Panc1 (cell line): ENCODE results near the gene SUMO1. TPM values are rescaled to one million over a fixed set of nuclear protein-coding genes. Genes with fewer than 3 reads are reported as not detected.

Experiments
- ATAC-seq: fragments of 200-7000 bp; cut with Tn5 transposase; 2 replicates; pipeline ENCODE4 v1.9.1; 2020; ENCODE audit warnings: mild to moderate bottlenecking, moderate library complexity
- BruUV-seq: library from RNA; stranded (reverse); fragments of 400-500 nt; replicated peaks from 2 replicates; lab custom pipeline; 2021; lab: Mats Ljungman, UMichigan
- CTCF ChIA-PET: fragments of 300-600 bp; sonication (Branson Sonifier 250); formaldehyde crosslinking; loops from one replicate; lab custom pipeline; 2022; ENCODE audit warnings: antibody characterized with exemption; lab: Charles Lee
- POLR2A ChIA-PET: fragments of 300-600 bp; sonication (Branson Sonifier 250); formaldehyde crosslinking; loops from one replicate; lab custom pipeline; 2022; ENCODE audit warnings: antibody characterized with exemption; lab: Charles Lee
- DNase-seq: peaks from one replicate; pipeline ENCODE4 v3.0.0-alpha.2; 2010; ENCODE audit warnings: low read depth, low spot score
- H3K27ac ChIP-seq: 2 replicates; pipeline ENCODE4 v1.5.1; 2011; ENCODE audit warnings: mild to moderate bottlenecking, low read length, inconsistent platforms
- H3K27me3 ChIP-seq: fragments of 200-500 bp; sonication (Bioruptor generic); 2 replicates; pipeline ENCODE4 v1.6.0; 2014; ENCODE audit warnings: low read length, inconsistent platforms; ENCODE audit not compliant: control insufficient read depth, insufficient read depth
- H3K36me3 ChIP-seq: fragments of 200-500 bp; sonication (Bioruptor generic); 2 replicates; pipeline ENCODE4 v1.5.1; 2014; ENCODE audit warnings: inconsistent platforms, mild to moderate bottlenecking, low read length, moderate library complexity; ENCODE audit not compliant: control insufficient read depth, insufficient read depth
- H3K4me1 ChIP-seq: 2 replicates; pipeline ENCODE4 v1.5.1; 2011; ENCODE audit warnings: inconsistent platforms, mild to moderate bottlenecking, low read length, moderate library complexity; ENCODE audit not compliant: control insufficient read depth, insufficient read depth
- H3K4me3 ChIP-seq, 2 experiments: 2 replicates each; pipeline ENCODE4 v1.5.1; 2011 to 2012; ENCODE audit warnings: low read depth in 2 of 2, low read length in 2 of 2, mild to moderate bottlenecking in 2 of 2, inconsistent platforms in 1 of 2, moderate library complexity in 1 of 2
- H3K9me3 ChIP-seq: fragments of 200-500 bp; sonication (Bioruptor generic); 2 replicates; pipeline ENCODE4 v1.5.1; 2014; ENCODE audit warnings: low read depth, mild to moderate bottlenecking, inconsistent platforms, low read length, moderate library complexity; ENCODE audit not compliant: control insufficient read depth, insufficient read depth
- CTCF ChIP-seq: fragments of 450-650 bp; IDR thresholded peaks from 2 replicates; pipeline ENCODE4 v1.5.1; 2017; ENCODE audit warnings: mild to moderate bottlenecking
- POLR2AphosphoS5 ChIP-seq: IDR thresholded peaks from 2 replicates; pipeline ENCODE4 v1.6.1; 2012; ENCODE audit warnings: mild to moderate bottlenecking, low read depth, low read length, moderate library complexity
- REST ChIP-seq, 2 experiments: IDR thresholded peaks; 2 replicates each; pipeline ENCODE4 v1.6.1; 2011 to 2012; ENCODE audit warnings: low read depth in 2 of 2, control low read depth in 1 of 2, low read length in 1 of 2, mild to moderate bottlenecking in 1 of 2, moderate library complexity in 1 of 2; ENCODE audit not compliant: insufficient read depth in 1 of 2
- SIN3A ChIP-seq: IDR thresholded peaks from 2 replicates; pipeline ENCODE4 v1.6.1; 2012; ENCODE audit warnings: low read depth, mild to moderate bottlenecking, low read length, moderate library complexity, borderline replicate concordance; ENCODE audit not compliant: insufficient read depth
- TCF7L2 ChIP-seq: IDR thresholded peaks from 2 replicates; pipeline ENCODE4 v1.6.1; 2011; ENCODE audit warnings: mild to moderate bottlenecking, low read depth, low read length, inconsistent platforms
- in situ Hi-C: cut with HindIII; loops from 2 replicates; pipeline ENCODE4 v1.10.0; 2016; ENCODE audit warnings: low sequenced_read_pairs, low pct_unique_long_range_greater_than_20kb
- intact Hi-C: fragments of 100-400 bp; cut with micrococcal nuclease; formaldehyde crosslinking; loops from one replicate; pipeline ENCODE4 v1.10.0; 2022; ENCODE audit not compliant: unreplicated experiment
- total RNA-seq: library from RNA; stranded (reverse); gene quantifications from one replicate; pipeline ENCODE4 v1.2.1, GENCODE V29; 2021; ENCODE audit not compliant: unreplicated experiment

Gene SUMO1
- total RNA-seq, 1 experiment from 2014 or later, result 137 TPM

- TF ChIP-seq SIN3A (no peak), REST (IDR thresholded peaks at IDR 0.05; ENCODE audit: insufficient read depth in 1 of 2, low read depth in 2 of 2, low read length in 1 of 2) (no peak), CTCF (no peak), POLR2AphosphoS5 (no peak), TCF7L2 (no peak)
- ATAC-seq (no peak), DNase-seq (no peak)
- BruUV-seq, result no TSS peak
- Histone ChIP-seq H3K4me1 (no peaks in the 10 kb centered on the region), H3K27ac (no peak overlapping the region), H3K4me3 (no peak overlapping the region), H3K27me3 (no peaks in the 10 kb centered on the region), H3K9me3 (no peaks in the 10 kb centered on the region), H3K36me3 (no peaks in the 10 kb centered on the region)
- in situ Hi-C loops, result no loop called here
- intact Hi-C loops, result no loop called here
- CTCF ChIA-PET, result no interaction called here
- POLR2A ChIA-PET, result interaction anchor here (0.6 kb wide), 1 partner anchor 106 kb away, joined by 13 read pairs; no protein-coding TSS in a partner anchor
Observed at GRCh38 chr2:202193305-202193704, 45.1 kb downstream of the SUMO1 start.

GRCh38 chr2:202187570-202187969, 50.8 kb downstream of the SUMO1 start:
- BruUV-seq, result no TSS peak
- CTCF ChIA-PET, result no interaction called here
- Histone ChIP-seq H3K4me3 (no peak overlapping the region), H3K36me3 (no peaks in the 10 kb centered on the region), H3K27me3 (no peaks in the 10 kb centered on the region), H3K9me3 (no peaks in the 10 kb centered on the region), H3K4me1 (peaks cover 16% of the 10 kb centered on the region), H3K27ac (no peak overlapping the region)
- in situ Hi-C loops (no loop called here), intact Hi-C loops (no loop called here)
- no peak for TF ChIP-seq SIN3A
- TF ChIP-seq REST (IDR thresholded peaks at IDR 0.05; ENCODE audit: insufficient read depth in 1 of 2, low read depth in 2 of 2, low read length in 1 of 2), result no peak
- TF ChIP-seq CTCF, result no peak
- TF ChIP-seq TCF7L2, result no peak
- TF ChIP-seq POLR2AphosphoS5, result no peak
- POLR2A ChIA-PET, result no interaction called here
- ATAC-seq (no peak), DNase-seq (no peak)
